NCI-H510A (cell line): ENCODE measurements around the gene FLT3LG.
A peak's percentile ranks its signal among the peaks of the same experiment; 100 is the strongest.
"Not testable (repeated sequence)": the region's sequence is repeated elsewhere in the genome, so short reads cannot be mapped to it uniquely, and the experiment has no call there.

Source experiments
- DNase-seq: peaks from one replicate; lab custom pipeline; 2025; lab: John Stamatoyannopoulos, UW

The FLT3LG gene

DNA sequence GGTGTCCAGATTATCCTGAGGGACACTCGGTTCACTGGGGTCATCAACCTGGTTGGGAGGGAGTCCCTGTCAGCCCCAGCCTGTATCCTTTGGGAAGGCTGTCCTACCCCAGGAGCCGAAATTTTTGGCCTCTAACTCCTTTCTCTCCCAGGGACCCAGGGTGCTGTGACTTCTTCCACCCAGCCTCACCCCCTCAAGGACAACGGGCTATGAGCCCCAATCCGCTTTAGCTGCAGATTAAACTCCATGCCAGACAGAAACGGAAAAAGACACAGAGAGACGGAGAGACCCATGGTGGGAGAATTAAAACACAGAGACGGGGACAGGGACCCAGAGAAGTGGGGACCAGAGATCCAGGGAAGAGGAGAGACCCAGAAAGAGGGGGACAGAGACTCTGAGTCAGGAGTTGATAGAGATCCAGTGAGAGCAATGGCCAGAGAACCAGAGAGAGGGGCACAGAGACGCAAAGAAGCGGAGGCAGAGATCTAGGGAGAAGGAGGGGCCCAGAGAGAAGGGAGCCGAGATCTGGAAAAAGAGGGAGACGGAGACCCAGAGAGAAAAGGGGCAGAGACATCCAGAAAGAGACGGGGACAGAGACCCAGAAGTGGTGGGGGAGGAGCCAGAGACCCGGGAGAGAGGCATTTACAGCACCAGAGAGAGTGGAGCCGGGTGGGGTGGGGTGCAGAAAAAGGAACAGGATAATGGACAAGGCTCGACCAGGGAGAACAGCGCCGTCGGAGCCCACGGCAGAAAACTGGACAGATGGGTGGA, 33.4 kb upstream of the FLT3LG start:
- no peak for DNase-seq

DNA sequence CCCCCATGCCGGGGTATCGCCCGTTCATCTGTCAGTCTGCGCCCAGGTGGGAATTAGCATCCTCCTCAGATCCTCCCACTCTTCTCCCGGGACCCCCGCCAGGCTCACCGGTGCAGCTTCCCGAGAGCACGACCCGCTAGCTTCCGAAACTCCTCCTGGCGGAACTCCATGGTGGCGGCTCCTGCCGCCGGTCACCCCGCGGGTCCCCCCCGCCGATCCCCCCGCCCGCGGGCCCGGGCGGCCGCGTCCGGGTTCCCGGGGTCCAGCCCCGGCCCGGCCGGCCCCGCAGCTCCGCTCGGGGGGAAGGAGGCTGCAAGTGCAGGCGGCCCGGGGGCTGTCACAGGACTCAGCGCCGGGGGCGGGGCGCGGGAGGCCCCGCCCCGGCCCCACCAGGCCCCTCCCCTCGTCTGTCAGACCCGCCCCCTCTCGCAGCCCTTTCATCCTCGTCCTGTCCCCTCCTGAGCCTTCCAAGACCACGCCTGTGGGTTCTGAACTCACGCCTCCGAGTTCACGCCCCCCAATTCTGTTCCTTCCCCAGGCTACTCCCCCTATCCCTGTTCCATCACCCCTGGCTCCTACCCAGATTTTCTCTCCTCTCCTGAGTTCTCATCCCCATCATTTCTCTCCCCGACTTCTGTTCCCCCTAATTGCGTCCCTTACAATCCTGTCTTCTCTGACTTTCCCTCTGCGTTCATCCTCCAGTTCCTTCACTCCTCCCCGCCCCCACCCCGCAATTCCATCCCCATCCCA, 32.6 kb upstream of the FLT3LG start, which contains the start of gene SLC17A7:
Gene SLC17A7, minus strand, starts transcription at position 318 of the 750 bp plus-strand sequence. Its CDS starts 148 bp downstream, at position 170.
- DNase-seq: no peak

DNA sequence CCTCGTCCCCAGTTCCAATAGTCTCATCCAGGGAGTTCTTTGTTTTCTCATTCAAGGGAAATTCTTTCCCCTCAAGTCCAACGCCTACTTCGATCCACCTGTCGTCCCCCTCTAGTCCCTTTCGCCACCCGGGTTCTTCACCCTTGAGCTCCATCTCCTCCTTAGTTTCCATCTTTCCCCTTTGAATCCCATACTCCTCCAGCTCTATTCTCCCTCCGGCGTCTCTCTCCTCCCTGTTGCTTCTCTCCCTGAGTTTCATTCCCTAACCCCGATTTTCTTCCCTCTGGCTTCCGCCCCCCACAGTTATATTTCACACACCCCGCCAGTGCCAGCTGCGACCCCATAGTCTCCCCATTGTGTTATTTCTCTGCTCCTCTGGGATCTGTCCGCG, 32.1 kb upstream of the FLT3LG start:
- DNase-seq: no peak

DNA sequence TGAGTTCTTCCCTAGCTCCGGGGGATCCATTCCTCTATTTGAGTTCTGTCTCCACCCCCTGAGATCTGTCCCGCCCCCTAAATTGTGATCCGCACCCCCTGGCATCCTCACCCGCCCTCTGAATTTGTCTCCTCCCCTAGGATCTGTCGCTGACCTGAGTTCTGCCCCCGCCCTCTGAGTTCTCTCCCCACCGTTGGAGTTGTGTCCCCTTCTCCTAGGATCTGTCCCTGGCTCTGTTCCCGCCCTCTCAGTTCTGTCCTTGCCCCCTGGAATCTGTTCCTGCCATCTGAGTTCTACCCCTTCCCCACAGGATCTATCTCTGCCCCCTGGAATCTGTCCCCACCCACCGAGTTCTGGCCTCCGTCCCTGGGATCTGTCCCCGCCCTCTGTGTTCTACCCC, 31.7 kb upstream of the FLT3LG start:
- no peak for DNase-seq

DNA sequence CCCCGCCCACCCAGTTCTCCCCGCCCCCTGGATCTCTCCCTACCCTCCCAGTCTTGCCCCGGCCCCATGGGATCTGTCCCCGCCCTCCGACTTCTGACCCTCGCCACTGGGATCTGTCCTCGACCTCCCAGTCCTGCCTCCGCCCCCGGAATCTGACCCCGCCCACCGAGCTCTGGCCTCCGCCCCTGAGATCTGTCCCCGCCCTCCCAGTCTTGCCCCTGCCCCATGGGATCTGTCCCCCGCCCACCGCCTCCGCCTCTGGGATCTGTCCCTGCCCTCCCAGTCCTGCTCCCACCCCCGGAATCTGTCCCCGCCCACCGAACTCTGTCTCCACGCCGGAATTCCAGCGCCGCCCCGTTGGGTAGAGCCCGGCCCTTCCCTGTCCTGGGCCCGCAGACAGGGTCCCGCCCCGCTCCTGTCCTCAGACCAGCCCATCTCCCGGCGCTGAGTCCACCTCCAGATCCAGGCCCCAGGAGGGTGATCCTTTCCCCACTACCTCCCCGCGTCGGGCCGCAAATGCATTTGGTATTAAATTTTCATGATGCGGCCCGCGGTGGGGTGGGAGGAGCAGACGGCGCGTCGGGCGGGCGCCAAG, 31.1 kb upstream of the FLT3LG start:
- DNase-seq: peak; percentile 40

DNA sequence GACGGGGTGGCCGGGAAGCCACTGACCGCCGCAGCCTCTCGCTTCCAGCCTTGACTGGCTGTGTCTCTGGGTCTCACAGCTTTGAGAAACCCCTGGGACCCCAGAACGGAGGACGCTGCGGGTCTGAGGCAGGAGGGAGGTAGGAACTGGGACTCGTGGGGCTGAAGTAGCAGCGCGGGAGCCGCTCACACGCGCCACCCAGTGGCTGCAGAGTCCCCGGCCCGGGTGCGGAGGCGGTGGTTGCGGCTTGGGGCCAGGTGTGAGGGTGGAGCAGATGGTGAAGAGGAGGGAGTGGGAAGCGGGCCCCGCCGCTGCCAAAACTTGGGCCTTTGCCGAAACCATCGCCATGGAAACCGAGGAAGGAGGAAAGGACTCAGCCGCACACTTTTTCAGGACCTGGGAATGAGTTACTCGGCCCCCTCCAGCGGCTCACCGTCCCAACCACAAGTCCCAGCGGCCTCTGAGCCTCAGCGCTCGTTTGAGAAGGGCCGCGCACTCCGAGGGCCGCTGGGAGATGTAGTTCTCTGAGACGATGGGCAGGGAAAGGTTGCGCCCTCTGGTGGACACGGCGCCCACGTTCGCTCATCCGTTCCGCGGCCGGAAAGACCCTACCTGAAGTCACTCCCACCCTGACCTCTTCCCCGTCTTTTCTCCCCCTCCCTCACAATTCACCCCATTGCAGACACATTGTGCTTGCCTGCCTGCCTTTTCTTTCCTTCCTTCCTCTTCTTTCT, 30.5 kb upstream of the FLT3LG start:
- peak; percentile 88 for DNase-seq

DNA sequence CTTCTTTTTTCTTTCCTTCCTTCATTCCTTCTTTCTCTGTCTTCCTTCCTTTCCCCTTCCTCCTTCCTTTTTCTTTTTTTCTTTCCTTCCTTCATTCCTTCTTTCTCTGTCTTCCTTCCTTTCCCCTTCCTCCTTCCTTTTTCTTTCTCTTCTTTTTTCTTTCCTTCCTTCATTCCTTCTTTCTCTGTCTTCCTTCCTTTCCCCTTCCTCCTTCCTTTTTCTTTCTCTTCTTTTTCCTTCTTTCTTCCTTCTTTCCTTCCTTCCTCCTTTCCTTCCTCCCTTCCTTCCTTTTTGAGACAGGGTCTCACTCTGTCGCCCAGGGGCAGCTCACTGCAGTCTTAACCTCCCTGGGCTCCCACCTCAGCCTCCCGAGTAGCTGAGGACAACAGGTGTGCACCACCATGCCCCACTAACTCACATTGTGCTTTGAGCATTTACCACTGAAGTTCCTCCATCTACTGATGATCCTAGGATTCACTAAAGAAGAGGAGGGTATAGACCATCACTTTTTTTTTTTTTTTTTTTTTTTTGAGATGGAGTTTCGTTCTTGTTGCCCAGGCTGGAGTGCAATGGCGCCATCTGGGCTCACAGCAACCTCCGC, 29.8 kb upstream of the FLT3LG start:
- DNase-seq: not testable (repeated sequence)

DNA sequence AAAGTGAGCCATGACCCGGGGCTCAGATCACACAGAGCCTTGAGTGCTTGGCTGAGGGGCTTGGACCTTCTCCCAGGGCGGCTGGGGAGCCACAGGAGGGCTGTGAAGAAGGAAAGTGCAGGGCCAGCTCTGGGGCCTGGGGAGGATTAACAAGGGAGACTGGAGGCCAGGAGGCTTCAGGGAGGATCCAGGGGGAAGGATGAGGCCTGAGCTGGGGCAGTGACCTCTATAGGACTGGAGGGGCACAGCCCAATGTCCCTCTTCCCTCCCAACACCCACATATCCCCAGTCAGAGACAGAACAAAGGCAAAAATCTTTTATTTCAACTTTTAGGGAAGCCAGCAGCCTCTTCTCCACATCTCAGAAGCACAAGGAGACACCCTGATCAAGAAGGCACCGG, 28.0 kb upstream of the FLT3LG start:
- DNase-seq: no peak

DNA sequence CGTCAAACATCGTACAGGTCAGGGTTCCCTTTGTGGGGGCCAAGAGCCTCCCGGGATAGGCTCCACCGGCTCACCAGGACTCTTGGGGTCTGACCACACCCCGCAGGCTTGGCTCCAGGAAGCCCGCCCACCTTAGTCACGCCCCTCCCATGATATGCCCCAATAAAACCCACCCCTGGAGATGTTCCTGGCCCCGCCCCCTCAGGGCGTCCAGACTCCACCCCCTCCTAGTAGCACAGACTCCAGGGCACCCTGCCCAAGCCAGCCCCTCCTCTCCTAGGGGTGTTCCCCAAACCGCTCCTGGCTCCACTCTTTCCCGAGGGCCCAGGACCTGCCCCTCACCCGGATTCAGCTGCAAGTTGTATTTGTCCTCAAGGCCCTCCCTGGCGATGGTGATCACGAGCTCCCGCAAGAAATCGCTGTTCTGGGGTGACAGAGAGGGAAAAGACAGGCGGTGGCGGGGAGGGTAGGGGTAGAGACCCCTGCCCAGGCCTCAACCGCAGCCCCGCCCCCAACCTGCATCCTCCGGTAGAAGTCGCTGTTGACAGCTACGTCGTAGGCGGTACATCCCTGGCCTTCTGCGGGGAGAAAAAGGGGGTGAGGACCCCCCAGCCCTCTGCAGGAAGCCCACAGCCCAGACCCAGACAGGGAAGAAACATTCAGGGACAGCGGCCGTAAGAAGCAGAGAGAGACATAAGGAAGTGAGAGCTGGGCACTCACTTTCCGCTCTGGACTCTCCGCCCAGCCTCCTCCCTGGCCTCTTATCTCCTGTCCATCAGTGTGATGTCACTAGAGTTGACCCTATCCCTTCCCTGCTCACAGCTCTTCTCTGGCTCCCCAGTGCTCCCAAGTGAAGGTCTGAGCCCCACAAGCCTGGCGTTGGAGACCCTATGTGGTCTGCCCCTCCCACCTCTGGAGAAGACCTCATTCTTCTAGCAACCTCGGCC, 26.3 kb upstream of the FLT3LG start:
- DNase-seq: no peak

DNA sequence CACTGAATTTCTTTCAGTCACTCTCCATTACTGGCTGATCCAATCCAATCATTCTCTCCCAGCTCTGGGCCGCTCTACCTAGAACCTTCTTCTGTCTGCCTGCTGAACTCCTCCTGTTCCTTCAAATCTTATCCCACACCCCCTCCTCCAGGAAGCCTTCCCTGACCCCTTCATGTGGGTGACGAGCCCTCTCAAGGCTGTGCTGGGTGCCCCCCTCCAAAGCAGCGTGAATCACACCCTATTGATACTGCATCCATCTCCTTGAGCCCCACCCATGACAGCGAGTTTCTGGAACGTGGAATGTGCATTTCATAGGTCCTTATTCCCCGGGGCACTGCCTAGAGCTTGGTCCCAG, 25.6 kb upstream of the FLT3LG start:
- DNase-seq: no peak

DNA sequence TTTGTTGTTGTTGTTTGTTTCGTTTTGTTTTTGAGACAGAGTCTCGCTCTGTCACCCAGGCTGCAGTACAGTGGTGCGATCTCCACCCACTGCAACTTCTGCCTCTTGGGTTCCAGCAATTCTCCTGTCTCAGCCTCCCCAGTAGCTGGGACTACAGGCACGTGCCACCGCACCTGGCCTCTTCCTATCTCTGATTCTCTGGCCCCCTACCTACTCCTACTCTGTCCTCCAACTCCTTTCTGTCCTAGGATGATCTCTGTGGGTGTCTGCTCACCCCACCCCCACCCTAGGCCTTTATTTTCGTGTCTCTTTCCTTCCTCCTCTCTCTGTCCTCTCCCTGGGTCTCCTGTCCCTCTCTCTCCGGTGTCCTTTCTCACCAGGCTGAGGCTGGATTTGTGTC, 23.6 kb upstream of the FLT3LG start:
- no peak for DNase-seq

DNA sequence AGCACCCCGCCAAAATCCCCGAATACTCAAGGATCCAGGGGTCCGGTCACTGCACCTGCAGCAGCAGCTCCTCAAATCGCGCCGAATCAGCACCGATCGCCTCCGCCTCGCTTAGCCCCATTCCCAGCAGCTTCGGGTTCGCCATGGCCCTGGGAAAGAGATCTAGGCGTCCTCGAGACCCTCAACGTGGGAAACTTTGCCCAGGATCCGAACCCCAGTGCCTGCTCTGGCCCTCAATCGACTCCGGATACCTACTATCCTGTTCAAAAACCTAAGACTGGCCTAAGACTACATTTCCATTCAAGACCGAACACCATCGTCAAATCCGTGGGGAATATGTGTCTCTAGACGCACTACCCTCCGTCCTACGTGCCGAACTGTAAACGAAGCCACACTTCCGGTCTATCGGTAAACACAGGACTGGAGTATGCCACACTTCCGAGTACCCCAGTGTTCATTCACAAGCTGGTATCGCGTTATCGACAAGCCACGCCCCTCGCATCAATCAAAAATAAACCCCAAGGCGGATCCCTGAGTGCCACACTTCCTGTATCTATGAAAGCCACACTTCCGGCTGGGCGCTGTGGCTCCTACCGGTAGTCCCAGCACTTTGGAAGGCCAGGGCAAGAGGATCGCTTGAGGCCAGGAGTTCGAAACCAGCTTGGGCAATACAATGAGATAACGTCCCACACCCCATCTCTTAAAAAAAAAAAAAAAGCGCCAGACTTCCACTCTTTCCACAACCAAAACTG, 22.4 kb upstream of the FLT3LG start, which contains the start of gene PIH1D1:
Gene PIH1D1, minus strand, starts transcription at position 385 of the 752 bp plus-strand sequence. Its CDS starts 240 bp downstream, at position 145.
- peak; percentile 97 for DNase-seq

DNA sequence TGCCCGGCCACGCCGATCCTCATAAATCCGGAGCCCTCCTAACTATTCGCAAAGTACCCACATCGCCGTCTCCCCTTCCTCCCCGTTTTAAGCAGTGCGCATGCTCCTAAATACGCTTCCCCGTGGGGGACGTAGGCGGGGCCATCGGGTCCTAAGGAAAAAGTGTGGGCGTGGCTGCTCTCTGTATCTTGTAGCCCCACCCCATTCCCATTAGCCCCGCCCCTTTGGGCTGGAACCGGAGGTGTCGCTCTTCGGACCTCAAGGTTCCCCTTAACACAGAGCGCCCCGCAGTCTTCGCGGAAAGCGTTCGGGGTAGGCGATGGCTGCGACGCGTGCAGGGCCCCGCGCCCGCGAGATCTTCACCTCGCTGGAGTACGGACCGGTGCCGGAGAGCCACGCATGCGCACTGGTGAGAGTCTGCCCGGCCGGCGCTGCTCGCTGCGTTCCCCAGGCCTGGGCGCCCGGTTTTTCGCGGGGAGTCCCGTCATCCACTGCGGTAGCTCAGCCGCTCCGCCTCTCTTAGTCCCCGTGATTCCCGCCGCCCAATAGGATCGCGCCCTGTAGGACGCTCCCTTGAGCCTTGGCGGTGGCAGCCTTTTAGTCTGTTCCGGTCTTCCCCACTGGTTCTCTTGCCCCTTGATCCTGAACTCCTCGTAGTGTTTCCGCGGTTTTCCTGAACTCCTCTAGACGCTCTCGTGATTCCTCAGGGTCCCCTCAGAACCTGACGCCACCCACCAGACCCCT, 20.8 kb upstream of the FLT3LG start, which contains the start of gene ALDH16A1:
Gene ALDH16A1, plus strand, starts transcription at position 213 of the 744 bp plus-strand sequence. Its CDS starts 107 bp downstream, at position 320.
- DNase-seq: peak; percentile 95

DNA sequence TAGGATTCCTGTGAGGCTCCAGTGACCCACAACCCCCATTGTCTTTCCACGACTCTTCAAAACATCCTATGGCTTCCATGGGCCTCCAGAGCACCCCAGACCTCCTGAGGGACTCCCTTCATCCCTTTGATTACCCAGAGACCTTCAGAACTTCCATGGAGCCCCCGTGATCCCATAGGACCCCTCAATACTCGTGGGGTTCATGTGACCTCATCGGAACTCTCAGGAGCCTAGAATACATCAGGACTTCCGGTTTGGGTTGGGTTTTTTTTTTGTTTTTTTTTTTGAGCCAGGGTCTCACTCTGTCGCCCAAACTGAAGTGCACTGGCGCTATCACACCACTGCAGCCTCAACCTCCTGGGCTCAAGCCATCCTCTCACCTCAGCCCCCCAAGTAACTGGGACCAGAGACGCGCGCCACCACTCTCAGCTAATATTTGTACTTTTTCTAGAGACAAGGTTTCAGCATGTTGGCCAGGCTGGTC, 20.2 kb upstream of the FLT3LG start:
- DNase-seq: no peak

DNA sequence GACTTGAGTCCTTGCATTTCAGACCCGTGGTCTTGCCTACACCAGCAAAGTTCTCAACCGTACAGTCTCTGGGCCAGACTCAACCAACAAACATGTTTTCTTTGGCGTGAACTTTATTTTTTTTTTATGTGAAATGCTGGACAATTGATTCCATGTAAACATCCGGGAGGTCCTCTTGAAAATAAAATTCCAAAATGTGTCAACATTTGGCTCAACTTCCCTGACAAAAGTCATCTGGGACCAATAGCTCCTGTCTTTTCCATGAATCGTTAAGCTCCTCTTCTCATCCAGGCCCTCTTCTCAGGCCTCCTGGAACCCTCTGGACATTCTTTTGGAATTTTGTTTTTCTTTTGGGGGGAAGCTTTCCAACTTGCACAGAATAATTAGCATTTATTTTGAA, 18.2 kb upstream of the FLT3LG start:
- DNase-seq: no peak

DNA sequence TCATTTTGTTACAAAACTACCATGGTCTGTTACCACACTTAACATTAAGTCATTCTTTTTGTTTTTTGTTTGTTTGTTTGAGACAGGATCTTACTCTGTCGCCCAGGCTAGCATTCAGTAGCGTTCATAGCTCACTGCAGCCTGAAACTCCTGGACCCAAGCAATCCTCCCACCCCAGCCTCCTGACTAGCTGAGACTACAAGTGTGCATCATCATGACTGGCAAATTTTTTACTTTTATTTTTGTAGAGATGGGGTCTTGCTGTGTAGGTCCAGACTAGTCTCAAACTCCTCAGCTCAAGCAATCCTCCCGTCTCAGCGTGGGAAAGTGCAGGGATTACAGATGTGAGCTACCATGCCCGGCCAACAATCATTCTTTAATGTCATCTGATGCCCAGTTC, 17.7 kb upstream of the FLT3LG start:
- no peak for DNase-seq

DNA sequence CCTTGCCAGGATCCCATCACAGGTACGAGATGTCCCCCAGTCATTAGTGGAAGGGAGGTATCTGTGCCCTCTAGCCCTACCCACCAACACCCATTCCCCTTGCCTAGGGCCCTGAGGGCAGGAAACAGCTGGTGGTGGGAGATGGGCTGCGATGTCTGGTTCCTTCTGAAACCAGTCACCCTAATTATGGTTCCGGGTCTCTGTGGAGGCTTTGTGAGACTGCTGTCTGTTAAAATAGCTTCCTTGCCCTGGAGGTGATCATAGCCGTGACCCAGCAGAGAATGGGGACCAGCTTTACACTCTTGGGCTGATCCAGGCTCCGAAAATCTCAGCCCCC, 15.5 kb upstream of the FLT3LG start:
- no peak for DNase-seq

DNA sequence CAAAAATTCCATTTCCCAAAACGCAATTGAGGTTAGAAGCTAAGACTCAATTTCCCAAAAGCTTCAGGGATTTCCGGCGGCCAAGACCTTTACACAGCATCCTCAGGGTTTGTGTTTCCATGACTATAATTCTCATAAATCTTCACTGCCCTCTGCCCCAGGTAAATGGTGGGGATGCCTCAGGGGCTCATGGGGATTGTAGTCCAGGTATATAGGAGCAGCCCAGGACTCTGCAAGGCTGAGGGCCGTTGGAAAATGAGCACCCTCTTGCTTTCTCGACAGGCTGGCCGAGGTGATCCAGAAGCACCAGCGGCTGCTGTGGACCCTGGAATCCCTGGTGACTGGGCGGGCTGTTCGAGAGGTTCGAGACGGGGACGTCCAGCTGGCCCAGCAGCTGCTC, 14.6 kb upstream of the FLT3LG start:
- no peak for DNase-seq

DNA sequence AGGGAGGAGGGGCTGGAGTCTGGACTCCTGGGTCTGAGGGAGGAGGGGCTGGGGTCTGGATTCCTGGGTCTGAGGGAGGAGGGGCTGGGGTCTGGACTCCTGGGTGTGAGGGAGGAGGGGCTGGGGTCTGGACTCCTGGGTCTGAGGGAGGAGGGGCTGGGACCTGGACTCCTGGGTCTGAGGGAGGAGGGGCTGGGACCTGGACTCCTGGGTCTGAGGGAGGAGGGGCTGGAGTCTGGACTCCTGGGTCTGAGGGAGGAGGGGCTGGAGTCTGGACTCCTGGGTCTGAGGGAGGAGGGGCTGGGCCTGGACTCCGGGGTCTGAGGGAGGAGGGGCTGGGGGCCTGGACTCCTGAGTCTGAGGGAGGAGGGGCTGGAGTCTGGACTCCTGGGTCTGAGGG, 12.9 kb upstream of the FLT3LG start:
- not testable (repeated sequence) for DNase-seq
